NCI-H526 treated with DMSO at 0.1 percent for 48 hours (cell line): ENCODE data around the gene ARHGEF7.
"Not testable (repeated sequence)": the region's sequence is repeated elsewhere in the genome, so short reads cannot be mapped to it uniquely, and the experiment has no call there.

Source experiments
- DNase-seq: peaks from one replicate; lab custom pipeline; 2025; lab: John Stamatoyannopoulos, UW

The ARHGEF7 gene

GRCh38 chr13:111115061-111115964 lies at the start of gene ARHGEF7:
Gene ARHGEF7, plus strand, starts transcription at chr13:111115310. Its CDS starts 217 bp downstream, at chr13:111115527.
- no peak for DNase-seq

- DNase-seq, result no peak
Measured at GRCh38 chr13:111065698-111066097, 49.4 kb upstream of the ARHGEF7 start.

- DNase-seq, result no peak
Measured at GRCh38 chr13:111066544-111066943, 48.6 kb upstream of the ARHGEF7 start.

- no peak for DNase-seq
Measured at GRCh38 chr13:111068009-111068350, 47.1 kb upstream of the ARHGEF7 start.

GRCh38 chr13:111071120-111071519 lies 44.0 kb upstream of the ARHGEF7 start:
- DNase-seq, result not testable (repeated sequence)

- not testable (repeated sequence) for DNase-seq
Measured at GRCh38 chr13:111071526-111071925, 43.6 kb upstream of the ARHGEF7 start.

- no peak for DNase-seq
Measured at GRCh38 chr13:111074826-111075225, 40.3 kb upstream of the ARHGEF7 start.

- no peak for DNase-seq
Measured at GRCh38 chr13:111076155-111077013, 38.7 kb upstream of the ARHGEF7 start.

- DNase-seq, result no peak
Measured at GRCh38 chr13:111079375-111079774, 35.7 kb upstream of the ARHGEF7 start.

- DNase-seq, result no peak
Measured at GRCh38 chr13:111080642-111081041, 34.5 kb upstream of the ARHGEF7 start.

GRCh38 chr13:111082240-111082639 lies 32.9 kb upstream of the ARHGEF7 start:
- no peak for DNase-seq

- DNase-seq, result not testable (repeated sequence)
Measured at GRCh38 chr13:111082769-111083168, 32.3 kb upstream of the ARHGEF7 start.

GRCh38 chr13:111083693-111084092 lies 31.4 kb upstream of the ARHGEF7 start:
- DNase-seq, result not testable (repeated sequence)

GRCh38 chr13:111090169-111090568 lies 24.9 kb upstream of the ARHGEF7 start:
- no peak for DNase-seq

- no peak for DNase-seq
Measured at GRCh38 chr13:111092685-111093084, 22.4 kb upstream of the ARHGEF7 start.

- no peak for DNase-seq
Measured at GRCh38 chr13:111093136-111093535, 22.0 kb upstream of the ARHGEF7 start.

- DNase-seq, result no peak
Measured at GRCh38 chr13:111093634-111094033, 21.5 kb upstream of the ARHGEF7 start.

- DNase-seq, result no peak
Measured at GRCh38 chr13:111095031-111095840, 19.9 kb upstream of the ARHGEF7 start.

- DNase-seq, result no peak
Measured at GRCh38 chr13:111095911-111096501, 19.1 kb upstream of the ARHGEF7 start.

- no peak for DNase-seq
Measured at GRCh38 chr13:111099290-111099689, 15.8 kb upstream of the ARHGEF7 start.

- no peak for DNase-seq
Measured at GRCh38 chr13:111110054-111110453, 5.1 kb upstream of the ARHGEF7 start.
